GM12878 (cell line): ENCODE data around the gene CABLES1. TPM values are rescaled to one million over a fixed set of nuclear protein-coding genes. Genes with fewer than 3 reads are reported as not detected.
"Not testable (repeated sequence)": the region's sequence is repeated elsewhere in the genome, so short reads cannot be mapped to it uniquely, and the experiment has no call there.

Source experiments
- ATAC-seq: fragments of 200-7000 bp; cut with Tn5 transposase; 3 replicates; pipeline ENCODE4 v1.9.1; 2020; ENCODE audit warnings: mild to moderate bottlenecking, moderate library complexity
- BruUV-seq: library from RNA; stranded (reverse); fragments of 400-500 nt; replicated peaks from 2 replicates; lab custom pipeline; 2021; lab: Mats Ljungman, UMichigan
- CTCF ChIA-PET: fragments of 300-600 bp; sonication (Branson Sonifier 250); formaldehyde crosslinking; extraction: SDS; loops from one replicate; lab custom pipeline; 2021; ENCODE audit warnings: inconsistent platforms; lab: Yijun Ruan, JAX
- POLR2A ChIA-PET: fragments of 350-600 bp; formaldehyde crosslinking; extraction: SDS; loops from one replicate; lab custom pipeline; 2021; ENCODE audit warnings: inconsistent platforms; lab: Charles Lee
- RAD21 ChIA-PET: fragments of 300-600 bp; sonication (Branson Sonifier 250); formaldehyde crosslinking; loops from one replicate; lab custom pipeline; 2023; ENCODE audit warnings: antibody characterized with exemption; ENCODE audit not compliant: unreplicated experiment; lab: Charles Lee
- SMC1A ChIA-PET: fragments of 300-600 bp; sonication (Branson Sonifier 250); formaldehyde crosslinking; loops from one replicate; lab custom pipeline; 2023; ENCODE audit not compliant: unreplicated experiment, uncharacterized antibody; lab: Charles Lee
- DNase-seq: peaks from one replicate; pipeline ENCODE4 v3.0.0-alpha.2; 2011; ENCODE audit warnings: low read depth, low spot score
- FAIRE-seq: peaks from 3 replicates; lab custom pipeline; 2011; peaks lifted over from hg19 to GRCh38; lab: Jason Lieb, UNC
- H2AFZ ChIP-seq: 2 replicates; pipeline ENCODE4 v1.6.0; 2011; ENCODE audit warnings: low read depth, low read length, control low read depth; ENCODE audit not compliant: control insufficient read depth
- H3K27ac ChIP-seq: 2 replicates; pipeline ENCODE4 v1.5.1; 2011; ENCODE audit warnings: control low read depth; ENCODE audit not compliant: control insufficient read depth, insufficient read depth
- H3K27me3 ChIP-seq, 2 experiments: replicated peaks in 1 of 2; 2 replicates each; pipeline versions ENCODE4 v1.6.0 to v1.6.1; 2011; ENCODE audit warnings: low read length in 1 of 2; ENCODE audit not compliant: control insufficient read depth in 2 of 2, insufficient read depth in 2 of 2
- H3K36me3 ChIP-seq, 2 experiments: 2 replicates each; pipeline ENCODE4 v1.5.1; 2011; ENCODE audit warnings: low read length in 1 of 2; ENCODE audit not compliant: control insufficient read depth in 2 of 2, insufficient read depth in 2 of 2
- H3K4me1 ChIP-seq: 2 replicates; pipeline ENCODE4 v1.6.1; 2011; ENCODE audit warnings: mild to moderate bottlenecking, low read length, moderate library complexity, mixed read lengths; ENCODE audit not compliant: control insufficient read depth, insufficient read depth
- H3K4me2 ChIP-seq: 2 replicates; pipeline ENCODE4 v1.6.0; 2011; ENCODE audit warnings: control low read depth; ENCODE audit not compliant: control insufficient read depth, insufficient read depth
- H3K4me3 ChIP-seq: fragments of 200-600 bp; sonication (generic); 2 replicates; pipeline ENCODE4 v1.5.1; 2016
- H3K79me2 ChIP-seq: 2 replicates; pipeline ENCODE4 v1.6.0; 2011; ENCODE audit warnings: low read length; ENCODE audit not compliant: control insufficient read depth, insufficient read depth
- H3K9ac ChIP-seq: 2 replicates; pipeline ENCODE4 v1.8.0; 2011; ENCODE audit warnings: low read length, control low read depth, mixed read lengths; ENCODE audit not compliant: control insufficient read depth, insufficient read depth
- H3K9me3 ChIP-seq: replicated peaks from 3 replicates; pipeline ENCODE4 v1.5.1; 2011; ENCODE audit warnings: mild to moderate bottlenecking, low read length; ENCODE audit not compliant: control insufficient read depth, insufficient read depth
- H4K20me1 ChIP-seq: 2 replicates; pipeline ENCODE4 v1.6.0; 2011; ENCODE audit not compliant: control insufficient read depth, insufficient read depth
- GABPA ChIP-seq: IDR thresholded peaks from 2 replicates; pipeline ENCODE4 v1.6.1; 2014; ENCODE audit warnings: antibody characterized with exemption, low read depth, mild to moderate bottlenecking, inconsistent platforms
- KAT2A ChIP-seq: conservative IDR thresholded peaks from 2 replicates; pipeline ENCODE4 v1.6.1; 2011; ENCODE audit warnings: low read depth, low read length; ENCODE audit not compliant: control insufficient read depth
- NRF1 ChIP-seq: conservative IDR thresholded peaks from 2 replicates; pipeline ENCODE4 v1.6.1; 2011; ENCODE audit warnings: mild to moderate bottlenecking, low read depth, low read length, improper control_type of control experiment
- PAX8 ChIP-seq: fragments of 450-650 bp; IDR thresholded peaks from 2 replicates; pipeline ENCODE4 v1.6.1; 2017; ENCODE audit warnings: mild to moderate bottlenecking, moderate library complexity
- PML ChIP-seq: IDR thresholded peaks from 2 replicates; pipeline ENCODE4 v1.6.1; 2012; ENCODE audit warnings: low read length, inconsistent platforms
- RB1 ChIP-seq: fragments of 450-650 bp; formaldehyde crosslinking; IDR thresholded peaks from 2 replicates; pipeline ENCODE4 v1.6.1; 2017; ENCODE audit warnings: mild to moderate bottlenecking, borderline replicate concordance
- WGBS: methylation state at CpG from one replicate; pipeline ENCODE4 v1.1.6; 2016; ENCODE audit warnings: low lambda C conversion rate; ENCODE audit not compliant: insufficient replicate concordance, insufficient coverage; ENCODE audit errors: missing lambda C conversion rate; 5-methylcytosine and 5-hydroxymethylcytosine counted together
- in situ Hi-C: fragments of 300-500 bp; cut with MboI; formaldehyde crosslinking; loops from 9 replicates; pipeline ENCODE4 v1.14.3; 2018; ENCODE audit warnings: mixed read lengths
- intact Hi-C: fragments of 100-400 bp; cut with micrococcal nuclease; formaldehyde crosslinking; loops from one replicate; pipeline ENCODE4 v1.14.2; 2022; ENCODE audit not compliant: unreplicated experiment
- polyA plus RNA-seq, 11 experiments: library from polyadenylated mRNA; depleted of rRNA in 4 of 11; unstranded in 6 of 11; stranded (reverse) in 5 of 11; fragments of >200 nt; fragmentation: Nextera tagmentation in 4 of 11; fragmentation: Illumina TruSeq in 1 of 11; extraction: Ambion mirVana in 4 of 11; extraction: Trizol in 1 of 11; gene quantifications; 1 replicate in 1 of 11; 2 replicates in 10 of 11; pipeline versions ENCODE4 v1.2.1 to v1.2.3, GENCODE V29; 2011 to 2016; ENCODE audit warnings: inconsistent platforms in 2 of 11, missing spikeins in 2 of 11, low read depth in 1 of 11
- total RNA-seq, 4 experiments: library from RNA; depleted of rRNA in 3 of 4; stranded (reverse); fragments of >200 nt in 3 of 4; fragmentation: Illumina TruSeq in 1 of 4; extraction: Trizol in 1 of 4; gene quantifications; 2 replicates each; pipeline versions ENCODE4 v1.2.1 to v1.2.3, GENCODE V29; 2013 to 2021
- TF ChIP-seq, protein P1 (sequence below): fragments of 450-650 bp; IDR thresholded peaks from 2 replicates; pipeline ENCODE4 v1.6.1; 2017; ENCODE audit warnings: mild to moderate bottlenecking
- TF ChIP-seq, protein P2 (sequence below): fragments of 450-650 bp; IDR thresholded peaks from 2 replicates; pipeline ENCODE4 v1.6.1; 2017; ENCODE audit warnings: mild to moderate bottlenecking, moderate library complexity

Gene CABLES1
- total and polyA plus RNA-seq, 10 of the 15 experiments (the other 5 are each of a cell fraction or from before 2014, with no cell fraction given): 2.9 to 27.2 (median 8.2) TPM

DNA sequence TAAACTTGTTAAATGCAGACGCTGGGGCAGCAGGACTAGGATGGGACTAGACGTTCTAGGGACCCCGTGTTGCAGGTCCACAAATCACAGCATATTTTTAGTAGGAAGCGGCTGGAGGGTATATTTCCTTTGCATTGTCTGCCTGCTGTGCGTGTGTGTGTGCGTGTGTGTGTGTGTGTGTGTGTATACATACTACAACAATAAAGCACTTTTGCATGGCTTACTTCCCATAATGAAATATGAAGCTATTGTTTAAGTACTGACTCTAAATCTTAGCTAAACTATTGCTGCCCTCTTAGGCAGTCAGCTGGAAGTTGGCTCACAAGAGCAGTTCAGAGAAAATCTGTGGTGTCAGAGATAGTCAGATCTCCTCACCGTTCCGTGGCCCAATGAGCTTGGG, 133.4 kb downstream of the CABLES1 start:
- ChIA-PET POLR2A (interaction anchor here (0.6 to 1.7 kb wide), 4 partner anchors 9 to 90 kb away, joined by 3 to 4 read pairs (median 4); no protein-coding TSS in a partner anchor), CTCF (interaction anchor here (0.8 to 1.6 kb wide), 2 partner anchors 8 to 10 kb away, joined by 4 read pairs; no protein-coding TSS in a partner anchor), RAD21 (interaction anchor here (0.7 to 3.2 kb wide), 2 partner anchors 10 to 26 kb away, joined by 5 to 20 read pairs; no protein-coding TSS in a partner anchor), SMC1A (interaction anchor here (0.6 to 3.5 kb wide), 9 partner anchors 8 to 90 kb away, joined by 3 to 12 read pairs (median 4); no protein-coding TSS in a partner anchor)
- Histone ChIP-seq H3K9me3 (peaks cover 19% of the 10 kb centered on the region), H3K4me1 (peaks cover 14% of the 10 kb centered on the region), H2AFZ (no peak overlapping the region), H3K36me3 (no peaks in the 10 kb centered on the region; a peak in 1 of 4 replicates), H3K27me3 (no peaks in the 10 kb centered on the region), H3K4me3 (no peak overlapping the region), H3K79me2 (no peaks in the 10 kb centered on the region), H4K20me1 (no peaks in the 10 kb centered on the region), H3K27ac (no peak overlapping the region), H3K4me2 (no peak overlapping the region), H3K9ac (no peak overlapping the region)
- BruUV-seq: no TSS peak
- FAIRE-seq: no peak
- intact Hi-C loops (no loop called here), in situ Hi-C loops (no loop called here)
- no peak for ATAC-seq
- TF ChIP-seq GABPA (no peak), PML (no peak), PAX8 (no peak), KAT2A (no peak), RB1 (no peak), NRF1 (no peak)
- TF ChIP-seq, protein P1, sequence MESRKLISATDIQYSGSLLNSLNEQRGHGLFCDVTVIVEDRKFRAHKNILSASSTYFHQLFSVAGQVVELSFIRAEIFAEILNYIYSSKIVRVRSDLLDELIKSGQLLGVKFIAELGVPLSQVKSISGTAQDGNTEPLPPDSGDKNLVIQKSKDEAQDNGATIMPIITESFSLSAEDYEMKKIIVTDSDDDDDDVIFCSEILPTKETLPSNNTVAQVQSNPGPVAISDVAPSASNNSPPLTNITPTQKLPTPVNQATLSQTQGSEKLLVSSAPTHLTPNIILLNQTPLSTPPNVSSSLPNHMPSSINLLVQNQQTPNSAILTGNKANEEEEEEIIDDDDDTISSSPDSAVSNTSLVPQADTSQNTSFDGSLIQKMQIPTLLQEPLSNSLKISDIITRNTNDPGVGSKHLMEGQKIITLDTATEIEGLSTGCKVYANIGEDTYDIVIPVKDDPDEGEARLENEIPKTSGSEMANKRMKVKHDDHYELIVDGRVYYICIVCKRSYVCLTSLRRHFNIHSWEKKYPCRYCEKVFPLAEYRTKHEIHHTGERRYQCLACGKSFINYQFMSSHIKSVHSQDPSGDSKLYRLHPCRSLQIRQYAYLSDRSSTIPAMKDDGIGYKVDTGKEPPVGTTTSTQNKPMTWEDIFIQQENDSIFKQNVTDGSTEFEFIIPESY: no peak
- TF ChIP-seq, protein P2, sequence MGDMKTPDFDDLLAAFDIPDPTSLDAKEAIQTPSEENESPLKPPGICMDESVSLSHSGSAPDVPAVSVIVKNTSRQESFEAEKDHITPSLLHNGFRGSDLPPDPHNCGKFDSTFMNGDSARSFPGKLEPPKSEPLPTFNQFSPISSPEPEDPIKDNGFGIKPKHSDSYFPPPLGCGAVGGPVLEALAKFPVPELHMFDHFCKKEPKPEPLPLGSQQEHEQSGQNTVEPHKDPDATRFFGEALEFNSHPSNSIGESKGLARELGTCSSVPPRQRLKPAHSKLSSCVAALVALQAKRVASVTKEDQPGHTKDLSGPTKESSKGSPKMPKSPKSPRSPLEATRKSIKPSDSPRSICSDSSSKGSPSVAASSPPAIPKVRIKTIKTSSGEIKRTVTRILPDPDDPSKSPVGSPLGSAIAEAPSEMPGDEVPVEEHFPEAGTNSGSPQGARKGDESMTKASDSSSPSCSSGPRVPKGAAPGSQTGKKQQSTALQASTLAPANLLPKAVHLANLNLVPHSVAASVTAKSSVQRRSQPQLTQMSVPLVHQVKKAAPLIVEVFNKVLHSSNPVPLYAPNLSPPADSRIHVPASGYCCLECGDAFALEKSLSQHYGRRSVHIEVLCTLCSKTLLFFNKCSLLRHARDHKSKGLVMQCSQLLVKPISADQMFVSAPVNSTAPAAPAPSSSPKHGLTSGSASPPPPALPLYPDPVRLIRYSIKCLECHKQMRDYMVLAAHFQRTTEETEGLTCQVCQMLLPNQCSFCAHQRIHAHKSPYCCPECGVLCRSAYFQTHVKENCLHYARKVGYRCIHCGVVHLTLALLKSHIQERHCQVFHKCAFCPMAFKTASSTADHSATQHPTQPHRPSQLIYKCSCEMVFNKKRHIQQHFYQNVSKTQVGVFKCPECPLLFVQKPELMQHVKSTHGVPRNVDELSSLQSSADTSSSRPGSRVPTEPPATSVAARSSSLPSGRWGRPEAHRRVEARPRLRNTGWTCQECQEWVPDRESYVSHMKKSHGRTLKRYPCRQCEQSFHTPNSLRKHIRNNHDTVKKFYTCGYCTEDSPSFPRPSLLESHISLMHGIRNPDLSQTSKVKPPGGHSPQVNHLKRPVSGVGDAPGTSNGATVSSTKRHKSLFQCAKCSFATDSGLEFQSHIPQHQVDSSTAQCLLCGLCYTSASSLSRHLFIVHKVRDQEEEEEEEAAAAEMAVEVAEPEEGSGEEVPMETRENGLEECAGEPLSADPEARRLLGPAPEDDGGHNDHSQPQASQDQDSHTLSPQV: no peak
- WGBS: 95% methylated on average over 8 of the region's 8 CpGs
- DNase-seq: no peak

DNA sequence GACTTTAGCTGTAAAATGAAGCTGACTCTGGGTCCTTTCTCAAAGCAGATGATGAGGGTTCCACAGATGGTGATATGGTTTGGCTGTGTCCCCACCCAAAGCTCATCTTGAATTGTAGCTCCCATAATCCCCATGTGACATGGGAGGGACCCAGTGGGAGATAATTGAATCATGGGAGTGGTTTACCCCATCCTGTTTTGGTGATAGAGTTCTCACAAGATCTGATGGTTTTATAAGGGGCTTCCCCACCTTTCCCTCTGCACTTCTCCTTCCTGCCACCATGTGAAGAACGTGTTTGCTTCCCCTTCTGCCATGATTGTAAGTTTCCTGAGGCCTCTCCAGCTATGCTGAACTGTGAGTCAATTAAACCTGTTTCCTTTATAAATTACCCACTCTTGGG, 133.8 kb downstream of the CABLES1 start:
- BruUV-seq, H3K9ac ChIP-seq, intact Hi-C loops, ATAC-seq, H3K27ac ChIP-seq, H3K27me3 ChIP-seq, H2AFZ ChIP-seq, H3K4me2 ChIP-seq, H3K79me2 ChIP-seq, FAIRE-seq, H4K20me1 ChIP-seq, H3K4me3 ChIP-seq, in situ Hi-C loops, H3K36me3 ChIP-seq, DNase-seq: not testable (repeated sequence)
- CTCF ChIA-PET: interaction anchor here (0.8 to 1.6 kb wide), 2 partner anchors 9 kb away, joined by 4 read pairs; no protein-coding TSS in a partner anchor
- SMC1A ChIA-PET: interaction anchor here (0.6 to 1.6 kb wide), 7 partner anchors 9 to 89 kb away, joined by 3 to 12 read pairs (median 4); no protein-coding TSS in a partner anchor
- WGBS: 7% methylated on average over 1 of the region's 1 CpG
- peaks cover 19% of the 10 kb centered on the region for H3K9me3 ChIP-seq
- POLR2A ChIA-PET: interaction anchor here (0.6 to 1.1 kb wide), 3 partner anchors 9 to 90 kb away, joined by 3 to 4 read pairs (median 3); no protein-coding TSS in a partner anchor
- peaks cover 14% of the 10 kb centered on the region for H3K4me1 ChIP-seq
- RAD21 ChIA-PET: interaction anchor here (0.7 to 3.2 kb wide), 2 partner anchors 9 to 27 kb away, joined by 5 to 20 read pairs; no protein-coding TSS in a partner anchor
